Activated CD4-positive, alpha-beta T cell treated with anti-CD3 and anti-CD28 coated beads, Interleukin-2, amount 10 ng/mL, durations not matched to agents 7 days and 5 days (primary cell): ENCODE data around the gene CLDN20. TPM values are rescaled to one million over a fixed set of nuclear protein-coding genes. Genes with fewer than 3 reads are reported as not detected.
A peak's percentile ranks its signal among the peaks of the same experiment; 100 is the strongest.

ENCODE experiments used
- CTCF ChIA-PET: fragments of 350-600 bp; sonication (Branson Sonifier 250); formaldehyde crosslinking; loops from one replicate; lab custom pipeline; 2021; ENCODE audit warnings: antibody characterized with exemption; lab: Charles Lee
- POLR2A ChIA-PET: fragments of 350-600 bp; sonication (Branson Sonifier 250); formaldehyde crosslinking; loops from one replicate; lab custom pipeline; 2021; ENCODE audit warnings: antibody characterized with exemption; lab: Charles Lee
- DNase-seq: peaks from one replicate; pipeline ENCODE4 v3.0.0-alpha.2; 2020
- H3K27ac Mint-ChIP-seq: one replicate; pipeline ENCODE4 v1.8.0; 2021; ENCODE audit warnings: mild to moderate bottlenecking, moderate library complexity, mixed read lengths
- H3K27me3 Mint-ChIP-seq: one replicate; pipeline ENCODE4 v1.8.0; 2021; ENCODE audit warnings: mixed read lengths
- H3K36me3 Mint-ChIP-seq: one replicate; pipeline ENCODE4 v1.8.0; 2021; ENCODE audit warnings: low read depth, mixed read lengths
- H3K4me1 Mint-ChIP-seq: one replicate; pipeline ENCODE4 v1.8.0; 2021; ENCODE audit warnings: mixed read lengths
- H3K4me3 Mint-ChIP-seq: one replicate; pipeline ENCODE4 v1.8.0; 2021; ENCODE audit warnings: mild to moderate bottlenecking, moderate library complexity, mixed read lengths
- H3K9me3 Mint-ChIP-seq: one replicate; pipeline ENCODE4 v1.8.0; 2021; ENCODE audit warnings: mixed read lengths
- total RNA-seq, 2 experiments: library from RNA; stranded (reverse); gene quantifications; one replicate each; pipeline ENCODE4 v1.2.3, GENCODE V29; 2021

Gene CLDN20
- total RNA-seq, 2 experiments from 2014 or later: not detected

GRCh38 chr6:155274533-155274932, 10.7 kb downstream of the CLDN20 start:
- H3K36me3 Mint-ChIP-seq: peaks cover 22% of the 10 kb centered on the region
- ChIA-PET POLR2A (no interaction called here), CTCF (no interaction called here)
- no peaks in the 10 kb centered on the region for H3K27me3 Mint-ChIP-seq
- no peak overlapping the region for H3K4me3 Mint-ChIP-seq
- H3K9me3 Mint-ChIP-seq: no peaks in the 10 kb centered on the region
- H3K27ac Mint-ChIP-seq: no peak overlapping the region
- no peaks in the 10 kb centered on the region for H3K4me1 Mint-ChIP-seq
- no peak for DNase-seq

GRCh38 chr6:155275808-155276480, 12.1 kb downstream of the CLDN20 start:
- Mint-ChIP-seq H3K9me3 (no peaks in the 10 kb centered on the region), H3K4me3 (no peak overlapping the region), H3K27me3 (no peaks in the 10 kb centered on the region), H3K27ac (no peak overlapping the region), H3K36me3 (peaks cover 30% of the 10 kb centered on the region), H3K4me1 (no peaks in the 10 kb centered on the region)
- ChIA-PET CTCF (interaction anchor here (0.6 to 2.4 kb wide), 3 partner anchors 25 to 60 kb away, joined by 3 to 6 read pairs (median 3); no protein-coding TSS in a partner anchor), POLR2A (no interaction called here)
- no peak for DNase-seq

GRCh38 chr6:155276638-155277037, 12.8 kb downstream of the CLDN20 start:
- DNase-seq: no peak
- CTCF ChIA-PET: interaction anchor here (1.0 to 2.4 kb wide), 2 partner anchors 11 to 29 kb away, joined by 3 to 6 read pairs; no protein-coding TSS in a partner anchor
- Mint-ChIP-seq H3K27me3 (no peaks in the 10 kb centered on the region), H3K9me3 (no peaks in the 10 kb centered on the region), H3K36me3 (peaks cover 31% of the 10 kb centered on the region), H3K4me1 (no peaks in the 10 kb centered on the region), H3K4me3 (no peak overlapping the region), H3K27ac (no peak overlapping the region)
- POLR2A ChIA-PET: no interaction called here

GRCh38 chr6:155278319-155279049, 14.7 kb downstream of the CLDN20 start:
- Mint-ChIP-seq H3K27ac (no peak overlapping the region), H3K9me3 (no peaks in the 10 kb centered on the region), H3K27me3 (no peaks in the 10 kb centered on the region), H3K4me1 (no peaks in the 10 kb centered on the region), H3K4me3 (no peak overlapping the region), H3K36me3 (peaks cover 35% of the 10 kb centered on the region)
- DNase-seq: no peak
- ChIA-PET CTCF (interaction anchor here (0.5 to 1.3 kb wide), 2 partner anchors 10 to 61 kb away, joined by 3 to 5 read pairs; no protein-coding TSS in a partner anchor), POLR2A (no interaction called here)

GRCh38 chr6:155284775-155285174, 21.0 kb downstream of the CLDN20 start:
- H3K9me3 Mint-ChIP-seq: no peaks in the 10 kb centered on the region
- H3K36me3 Mint-ChIP-seq: peaks cover 44% of the 10 kb centered on the region
- H3K27ac Mint-ChIP-seq: no peak overlapping the region
- H3K4me1 Mint-ChIP-seq: peaks cover 2% of the 10 kb centered on the region
- CTCF ChIA-PET: interaction anchor here (1.2 kb wide), 1 partner anchor 14 kb away, joined by 3 read pairs; no protein-coding TSS in a partner anchor
- H3K27me3 Mint-ChIP-seq: no peaks in the 10 kb centered on the region
- H3K4me3 Mint-ChIP-seq: no peak overlapping the region
- no peak for DNase-seq
- POLR2A ChIA-PET: no interaction called here

- POLR2A ChIA-PET: no interaction called here
Observed at GRCh38 chr6:155287762-155288161, 23.9 kb downstream of the CLDN20 start.

GRCh38 chr6:155290491-155290890, 26.7 kb downstream of the CLDN20 start:
- no peak for DNase-seq
- Mint-ChIP-seq H3K27me3 (no peaks in the 10 kb centered on the region), H3K27ac (no peak overlapping the region), H3K36me3 (peaks cover 37% of the 10 kb centered on the region), H3K4me1 (peaks cover 6% of the 10 kb centered on the region), H3K9me3 (no peaks in the 10 kb centered on the region), H3K4me3 (no peak overlapping the region)
- ChIA-PET CTCF (no interaction called here), POLR2A (no interaction called here)

More at GRCh38 chr6:155287762-155288161, 23.9 kb downstream of the CLDN20 start:
- Mint-ChIP-seq H3K9me3 (no peaks in the 10 kb centered on the region), H3K4me3 (no peak overlapping the region), H3K27ac (no peak overlapping the region), H3K27me3 (no peaks in the 10 kb centered on the region), H3K36me3 (peaks cover 44% of the 10 kb centered on the region), H3K4me1 (peaks cover 6% of the 10 kb centered on the region)
- CTCF ChIA-PET: interaction anchor here (0.8 to 1.4 kb wide), 4 partner anchors 11 to 360 kb away, joined by 3 to 5 read pairs (median 4); no protein-coding TSS in a partner anchor
- no peak for DNase-seq

GRCh38 chr6:155291291-155291690, 27.5 kb downstream of the CLDN20 start:
- H3K36me3 Mint-ChIP-seq: peaks cover 36% of the 10 kb centered on the region
- H3K27me3 Mint-ChIP-seq: no peaks in the 10 kb centered on the region
- H3K4me3 Mint-ChIP-seq: no peak overlapping the region
- ChIA-PET POLR2A (no interaction called here), CTCF (no interaction called here)
- peaks cover 6% of the 10 kb centered on the region for H3K4me1 Mint-ChIP-seq
- H3K27ac Mint-ChIP-seq: no peak overlapping the region
- no peak for DNase-seq
- no peaks in the 10 kb centered on the region for H3K9me3 Mint-ChIP-seq

- no peak for DNase-seq
- peaks cover 41% of the 10 kb centered on the region for H3K36me3 Mint-ChIP-seq
- H3K4me3 Mint-ChIP-seq: no peak overlapping the region
- ChIA-PET CTCF (interaction anchor here (0.8 kb wide), 1 partner anchor 376 kb away, joined by 3 read pairs; no protein-coding TSS in a partner anchor), POLR2A (no interaction called here)
- H3K27ac Mint-ChIP-seq: peak overlapping the region; percentile 76
- H3K4me1 Mint-ChIP-seq: peaks cover 9% of the 10 kb centered on the region
- H3K9me3 Mint-ChIP-seq: no peaks in the 10 kb centered on the region
- no peaks in the 10 kb centered on the region for H3K27me3 Mint-ChIP-seq
Observed at GRCh38 chr6:155292711-155293110, 28.9 kb downstream of the CLDN20 start.

GRCh38 chr6:155297669-155298068, 33.9 kb downstream of the CLDN20 start:
- H3K36me3 Mint-ChIP-seq: peaks cover 36% of the 10 kb centered on the region
- H3K27me3 Mint-ChIP-seq: no peaks in the 10 kb centered on the region
- H3K4me1 Mint-ChIP-seq: peaks cover 2% of the 10 kb centered on the region
- no peak for DNase-seq
- ChIA-PET POLR2A (no interaction called here), CTCF (no interaction called here)
- no peak overlapping the region for H3K27ac Mint-ChIP-seq
- no peak overlapping the region for H3K4me3 Mint-ChIP-seq
- no peaks in the 10 kb centered on the region for H3K9me3 Mint-ChIP-seq

- Mint-ChIP-seq H3K36me3 (peaks cover 42% of the 10 kb centered on the region), H3K27ac (no peak overlapping the region), H3K27me3 (no peaks in the 10 kb centered on the region), H3K4me1 (peaks cover 8% of the 10 kb centered on the region), H3K9me3 (no peaks in the 10 kb centered on the region), H3K4me3 (no peak overlapping the region)
- DNase-seq: no peak
- ChIA-PET POLR2A (no interaction called here), CTCF (interaction anchor here (0.8 kb wide), 1 partner anchor 110 kb away, joined by 3 read pairs; no protein-coding TSS in a partner anchor)
Observed at GRCh38 chr6:155301867-155302266, 38.1 kb downstream of the CLDN20 start.

- peaks cover 9% of the 10 kb centered on the region for H3K4me1 Mint-ChIP-seq
- peaks cover 43% of the 10 kb centered on the region for H3K36me3 Mint-ChIP-seq
- H3K27ac Mint-ChIP-seq: no peak overlapping the region
- H3K27me3 Mint-ChIP-seq: no peaks in the 10 kb centered on the region
- ChIA-PET POLR2A (no interaction called here), CTCF (interaction anchor here (0.9 kb wide), 1 partner anchor 13 kb away, joined by 4 read pairs; no protein-coding TSS in a partner anchor)
- no peak for DNase-seq
- H3K9me3 Mint-ChIP-seq: no peaks in the 10 kb centered on the region
- no peak overlapping the region for H3K4me3 Mint-ChIP-seq
Observed at GRCh38 chr6:155303361-155303870, 39.6 kb downstream of the CLDN20 start.

GRCh38 chr6:155306958-155307357, 43.1 kb downstream of the CLDN20 start:
- H3K9me3 Mint-ChIP-seq: no peaks in the 10 kb centered on the region

More at GRCh38 chr6:155306958-155307357, 43.1 kb downstream of the CLDN20 start:
- Mint-ChIP-seq H3K27ac (no peak overlapping the region), H3K27me3 (no peaks in the 10 kb centered on the region), H3K4me3 (no peak overlapping the region), H3K36me3 (peaks cover 46% of the 10 kb centered on the region), H3K4me1 (peaks cover 24% of the 10 kb centered on the region)
- CTCF ChIA-PET: interaction anchor here (1.5 kb wide), 1 partner anchor 9 kb away, joined by 4 read pairs; no protein-coding TSS in a partner anchor
- no peak for DNase-seq
- POLR2A ChIA-PET: no interaction called here
